Heart left ventricle (tissue), 16 donors: Measurements from ENCODE around the gene PHACTR1. TPM values are rescaled to one million over a fixed set of nuclear protein-coding genes. Genes with fewer than 3 reads are reported as not detected.

Experiments used
- ATAC-seq, 4 donors: fragments of 200-7000 bp; cut with Tn5 transposase; one replicate each; pipeline ENCODE4 v1.9.1; 2020 to 2022; ENCODE audit warnings: moderate library complexity in 4 of 4, mild to moderate bottlenecking in 3 of 4, moderate number of reproducible peaks in 1 of 4
- DNase-seq, 5 donors: peaks; one replicate each; pipeline ENCODE4 v3.0.0-alpha.2; 2020
- H3K27ac ChIP-seq, 12 donors: fragments of 200-600 bp; sonication (generic) in 4 of 12; one replicate each; pipeline versions ENCODE4 v1.5.0 to v1.8.0; 2016 to 2022; ENCODE audit warnings: mild to moderate bottlenecking in 2 of 12
- H3K27me3 ChIP-seq, 9 donors: fragments of 200-600 bp; sonication (generic) in 2 of 9; one replicate each; pipeline versions ENCODE4 v1.5.1 to v1.8.0; 2016 to 2022; ENCODE audit warnings: mild to moderate bottlenecking in 3 of 9
- H3K36me3 ChIP-seq, 9 donors: fragments of 200-600 bp; sonication (generic) in 2 of 9; one replicate each; pipeline versions ENCODE4 v1.5.0 to v1.8.0; 2018 to 2022; ENCODE audit warnings: mild to moderate bottlenecking in 2 of 9
- H3K4me1 ChIP-seq, 12 donors: fragments of 200-600 bp; sonication (generic) in 4 of 12; one replicate each; pipeline versions ENCODE4 v1.5.0 to v1.8.0; 2016 to 2022; ENCODE audit warnings: mild to moderate bottlenecking in 3 of 12
- H3K4me3 ChIP-seq, 12 donors: fragments of 200-600 bp; sonication (generic) in 4 of 12; one replicate each; pipeline versions ENCODE4 v1.5.0 to v1.8.0; 2017 to 2022; ENCODE audit warnings: mild to moderate bottlenecking in 9 of 12, moderate library complexity in 4 of 12
- H3K9me3 ChIP-seq, 12 donors: fragments of 200-600 bp; sonication (generic) in 4 of 12; one replicate each; pipeline versions ENCODE4 v1.5.0 to v1.8.0; 2016 to 2022; ENCODE audit warnings: mild to moderate bottlenecking in 1 of 12
- CTCF ChIP-seq, 12 donors: fragments of 200-600 bp; sonication (generic) in 4 of 12; IDR thresholded peaks; one replicate each; pipeline versions ENCODE4 v1.5.0 to v1.8.0; 2018 to 2022; ENCODE audit warnings: antibody characterized with exemption in 12 of 12, mild to moderate bottlenecking in 5 of 12
- POLR2A ChIP-seq, 2 donors: fragments of 450-650 bp; IDR thresholded peaks; one replicate each; pipeline ENCODE4 v1.6.1; 2017; ENCODE audit warnings: antibody characterized with exemption in 2 of 2, mild to moderate bottlenecking in 2 of 2, moderate library complexity in 2 of 2
- WGBS, 4 donors: extraction: QIAGEN DNeasy Blood & Tissue Kit in 2 of 4; methylation state at CpG; one replicate each; pipeline versions ENCODE4 v1.1.5 to v1.1.7; 2013 to 2018; 5-methylcytosine and 5-hydroxymethylcytosine counted together
- intact Hi-C, 10 donors: fragments of 100-400 bp; cut with DNase I; formaldehyde crosslinking; loops; one replicate each; pipeline versions ENCODE4 v1.11.1 to v1.14.2; 2022
- polyA plus RNA-seq, 2 donors: library from polyadenylated mRNA; stranded (reverse); fragments of 200-250 nt; gene quantifications; one replicate each; pipeline ENCODE4 v1.2.3, GENCODE V29; 2013
- total RNA-seq, 9 donors: library from RNA; depleted of rRNA in 2 of 9; stranded (reverse); fragments of >200 nt in 2 of 9; fragmentation: NEBNext Ultra II Directional in 3 of 9; extraction: Animal tissue kit (Norgen Biotek cat#: 25700) in 3 of 9; gene quantifications; one replicate each; pipeline versions ENCODE4 v1.1.0 to v1.2.4, GENCODE V29; 2016 to 2023
- donor health status: ischemic (EF 13 %, LVEDD 7.1; RV severe dilation, severe dysfunction).
- donor health status: healthy with polysubstance abuse.
- donor health status: DM: no; HTN: yes; CAD: no.
- donor health status: DM: no; HTN: no; CAD: no.
- donor health status: ischemic (EF 25% LVEDD 6.9; RV normal size, moderate dysfunction).
- donor health status: ischemic (EF 25% LVEDD 5.7; RV mildly dilated, moderate dysfunction).
- donor health status: healthy.
- donor health status: DM: yes; HTN: yes; CAD: no.
- donor health status: ischemic (EF 35%, LVEDD 5.7; RV mildly dilated, moderate dysfunction).
- donor health status: nonischemic (EF 11% LVEDD 7.7; RV severe dilation, severe dysfunction).
- donor health status: DM: yes; HTN: yes; CAD: no.
- donor health status: PGD.
- donor health status: ischemic (EF 29% LVEDD 5.4; RV normal size, mild dysfunction).
- donor health status: nonischemic (EF 23%, LVEDD 6.1; RV moderate dilation, normal function).

PHACTR1 gene
- total and polyA plus RNA-seq, 11 donors: 21.2 to 238 (median 87.4) TPM

GRCh38 chr6:13007744-13008143 lies 291.2 kb downstream of the PHACTR1 start:
- no peaks in the 10 kb centered on the region for H3K36me3 ChIP-seq
- peak overlapping the region in 6 of 12 donors; percentile 60 to 75 (median 68) for H3K27ac ChIP-seq
- intact Hi-C loops: loop anchor here in 2 of 10 donors (5.0 kb wide), 2 partner anchors 95 to 100 kb away; no protein-coding TSS in a partner anchor
- peaks cover 0 to 49% (median 18%) of the 10 kb centered on the region in 12 donors for H3K4me1 ChIP-seq
- WGBS, 4 donors: 79 to 95% (median 92%) methylated on average over 1 of the region's 1 CpG
- no peaks in the 10 kb centered on the region for H3K9me3 ChIP-seq
- peaks cover 0 to 7% (median 0%) of the 10 kb centered on the region in 9 donors for H3K27me3 ChIP-seq
- H3K4me3 ChIP-seq: no peak overlapping the region
- no peak for TF ChIP-seq POLR2A (IDR thresholded peaks at IDR 0.05)
- no peak for TF ChIP-seq CTCF (IDR thresholded peaks at IDR 0.05)
- DNase-seq (no peak), ATAC-seq (no peak)

- intact Hi-C loops: loop anchor here in 2 of 10 donors (5.0 kb wide), 2 partner anchors 97 to 102 kb away; no protein-coding TSS in a partner anchor
- H3K27ac ChIP-seq: no peak overlapping the region
- peaks cover 0 to 18% (median 0%) of the 10 kb centered on the region in 9 donors for H3K27me3 ChIP-seq
- ATAC-seq (no peak), DNase-seq (no peak)
- WGBS, 4 donors: 87 to 89% (median 88%) methylated on average over 3 of the region's 3 CpGs
- TF ChIP-seq CTCF (IDR thresholded peaks at IDR 0.05): no peak
- TF ChIP-seq POLR2A (IDR thresholded peaks at IDR 0.05): no peak
- peaks cover 0 to 58% (median 22%) of the 10 kb centered on the region in 12 donors for H3K4me1 ChIP-seq
- H3K4me3 ChIP-seq: no peak overlapping the region
- H3K9me3 ChIP-seq: no peaks in the 10 kb centered on the region
- no peaks in the 10 kb centered on the region for H3K36me3 ChIP-seq
Observed at GRCh38 chr6:13009031-13009430, 292.5 kb downstream of the PHACTR1 start.

GRCh38 chr6:13009461-13009860 lies 292.9 kb downstream of the PHACTR1 start:
- Histone ChIP-seq H3K27ac (no peak overlapping the region), H3K27me3 (peaks cover 0 to 23% (median 0%) of the 10 kb centered on the region in 9 donors), H3K4me1 (peaks cover 0 to 58% (median 23%) of the 10 kb centered on the region in 12 donors), H3K9me3 (no peaks in the 10 kb centered on the region), H3K4me3 (no peak overlapping the region), H3K36me3 (no peaks in the 10 kb centered on the region)
- ATAC-seq: no peak
- 92 to 99% (median 96%) methylated on average over 2 of the region's 2 CpGs for WGBS, 4 donors
- intact Hi-C loops: loop anchor here in 2 of 10 donors (5.0 kb wide), 2 partner anchors 97 to 102 kb away; no protein-coding TSS in a partner anchor
- no peak for TF ChIP-seq CTCF (IDR thresholded peaks at IDR 0.05)
- no peak for TF ChIP-seq POLR2A (IDR thresholded peaks at IDR 0.05)
- no peak for DNase-seq

- peaks cover 0 to 57% (median 24%) of the 10 kb centered on the region in 12 donors for H3K4me1 ChIP-seq
- intact Hi-C loops: loop anchor here in 8 of 10 donors (2.0 to 10.0 kb wide), 10 partner anchors 49 to 313 kb away; partner anchors contain the start of gene TBC1D7 (in 1 of the 8)
- H3K9me3 ChIP-seq: no peaks in the 10 kb centered on the region
- peaks cover 0 to 29% (median 0%) of the 10 kb centered on the region in 9 donors for H3K27me3 ChIP-seq
- DNase-seq (no peak), ATAC-seq (no peak)
- TF ChIP-seq POLR2A (IDR thresholded peaks at IDR 0.05) (no peak), CTCF (IDR thresholded peaks at IDR 0.05) (no peak)
- no peak overlapping the region for H3K4me3 ChIP-seq
- no peaks in the 10 kb centered on the region for H3K36me3 ChIP-seq
- H3K27ac ChIP-seq: no peak overlapping the region
- WGBS, 4 donors: 64 to 73% (median 70%) methylated on average over 5 of the region's 5 CpGs
Observed at GRCh38 chr6:13011612-13012146, 295.1 kb downstream of the PHACTR1 start.
